A673 (cell line): ENCODE measurements around the gene KIAA1586.

Experiments used
- EZH2 ChIP-seq: fragments of 200-600 bp; sonication (generic); IDR thresholded peaks from 2 replicates; pipeline ENCODE4 v1.6.1; 2017; ENCODE audit warnings: borderline replicate concordance, low read depth, mild to moderate bottlenecking, mixed read lengths, antibody characterized with exemption, low read length; ENCODE audit not compliant: poor library complexity, severe bottlenecking
- TF ChIP-seq, protein P1 (sequence below): fragments of 300-800, 200-600 bp; sonication (generic); conservative IDR thresholded peaks from 2 replicates; pipeline ENCODE4 v1.5.1; 2017; ENCODE audit warnings: low read depth, mild to moderate bottlenecking, antibody characterized with exemption, low read length, moderate library complexity, mixed read lengths

DNA sequence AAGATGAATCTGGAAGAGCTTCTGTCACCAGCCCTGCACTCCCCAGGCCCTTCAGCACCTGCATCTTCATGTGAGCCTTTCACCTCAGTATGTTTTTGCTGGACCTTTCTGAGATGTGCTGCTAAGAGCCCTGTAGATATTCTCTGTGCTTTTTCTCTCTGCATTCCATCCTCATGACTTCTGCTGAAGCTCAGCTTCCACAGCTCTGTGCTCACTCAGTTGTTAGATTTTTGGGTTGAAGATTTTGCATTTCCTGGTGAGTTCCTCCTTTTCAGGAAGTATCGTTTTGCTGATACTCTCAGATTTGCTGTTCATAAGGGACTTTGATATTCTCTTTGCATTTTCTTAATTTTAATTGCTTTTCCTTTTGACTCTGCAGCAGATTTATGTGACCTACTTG is 18.3 kb downstream of the KIAA1586 start:
- TF ChIP-seq, protein P1, sequence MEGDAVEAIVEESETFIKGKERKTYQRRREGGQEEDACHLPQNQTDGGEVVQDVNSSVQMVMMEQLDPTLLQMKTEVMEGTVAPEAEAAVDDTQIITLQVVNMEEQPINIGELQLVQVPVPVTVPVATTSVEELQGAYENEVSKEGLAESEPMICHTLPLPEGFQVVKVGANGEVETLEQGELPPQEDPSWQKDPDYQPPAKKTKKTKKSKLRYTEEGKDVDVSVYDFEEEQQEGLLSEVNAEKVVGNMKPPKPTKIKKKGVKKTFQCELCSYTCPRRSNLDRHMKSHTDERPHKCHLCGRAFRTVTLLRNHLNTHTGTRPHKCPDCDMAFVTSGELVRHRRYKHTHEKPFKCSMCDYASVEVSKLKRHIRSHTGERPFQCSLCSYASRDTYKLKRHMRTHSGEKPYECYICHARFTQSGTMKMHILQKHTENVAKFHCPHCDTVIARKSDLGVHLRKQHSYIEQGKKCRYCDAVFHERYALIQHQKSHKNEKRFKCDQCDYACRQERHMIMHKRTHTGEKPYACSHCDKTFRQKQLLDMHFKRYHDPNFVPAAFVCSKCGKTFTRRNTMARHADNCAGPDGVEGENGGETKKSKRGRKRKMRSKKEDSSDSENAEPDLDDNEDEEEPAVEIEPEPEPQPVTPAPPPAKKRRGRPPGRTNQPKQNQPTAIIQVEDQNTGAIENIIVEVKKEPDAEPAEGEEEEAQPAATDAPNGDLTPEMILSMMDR, result no peak
- TF ChIP-seq EZH2, result no peak
